Stimulated activated naive CD4-positive, alpha-beta T cell (primary cell): ENCODE data around the gene DRC1.
"Not testable (repeated sequence)": the region's sequence is repeated elsewhere in the genome, so short reads cannot be mapped to it uniquely, and the experiment has no call there.

ENCODE experiments used
- DNase-seq, 6 experiments: peaks; one replicate each; lab custom pipeline; 2025; lab: John Stamatoyannopoulos, UW

DRC1 gene

DNA sequence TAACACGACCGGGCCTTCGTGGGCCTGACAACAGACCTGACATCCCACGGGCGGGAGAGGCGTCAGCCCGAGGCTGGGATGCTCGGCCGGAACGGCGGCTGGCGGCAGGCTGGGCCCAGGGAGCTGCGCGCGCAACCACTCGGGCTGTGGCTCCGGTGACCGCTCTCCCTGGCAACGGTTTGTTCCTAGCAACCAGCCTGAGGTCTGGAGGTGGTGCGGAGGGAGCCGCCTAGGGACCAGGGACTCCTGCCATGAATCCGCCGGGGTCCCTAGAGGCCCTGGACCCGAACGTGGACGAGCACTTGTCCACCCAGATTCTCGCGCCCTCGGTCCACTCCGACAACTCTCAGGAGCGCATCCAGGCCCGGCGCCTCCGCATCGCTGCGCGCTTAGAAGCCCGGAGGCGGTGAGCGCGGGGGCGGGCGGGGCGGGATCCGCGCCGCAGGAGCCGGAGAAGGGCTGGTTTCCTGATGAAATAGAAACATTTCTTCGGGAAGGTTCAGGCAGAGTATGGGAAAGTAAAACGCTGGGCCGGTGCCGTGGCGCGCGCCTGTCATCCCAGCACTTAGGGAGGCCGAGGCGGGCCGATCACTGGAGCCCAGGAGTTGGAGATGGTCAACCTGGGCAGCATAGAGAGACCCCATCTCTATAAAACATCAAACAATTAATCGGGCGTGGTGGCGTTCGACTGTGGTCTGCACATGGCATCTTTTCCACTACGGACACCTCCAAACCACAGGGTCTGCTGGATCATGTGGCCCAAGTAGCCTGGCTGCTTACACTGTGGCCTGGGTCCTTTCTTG, at the start of gene DRC1:
Gene DRC1, plus strand, starts transcription at position 182 of the 803 bp plus-strand sequence. Its CDS starts 70 bp downstream, at position 252.
- no peak for DNase-seq

DNA sequence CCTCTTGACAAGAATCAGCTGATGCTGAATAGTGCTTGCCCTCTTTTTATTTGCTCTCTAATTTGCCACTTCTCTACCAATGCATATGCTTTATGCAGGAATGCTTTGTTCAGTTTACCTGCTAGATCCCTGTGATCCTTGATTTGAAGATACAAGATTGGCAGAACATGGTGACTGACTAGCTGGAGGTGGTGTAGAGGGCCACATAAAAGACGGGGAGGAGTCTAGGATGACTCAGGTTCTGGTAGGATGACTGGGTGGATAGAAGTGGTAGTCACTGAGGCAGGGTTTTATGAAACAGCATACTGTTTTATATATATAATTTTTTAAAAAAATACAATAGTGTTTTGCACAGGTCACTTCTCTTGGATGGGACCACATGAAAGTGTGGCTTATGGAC, 48.8 kb upstream of the DRC1 start:
- DNase-seq = no peak

DNA sequence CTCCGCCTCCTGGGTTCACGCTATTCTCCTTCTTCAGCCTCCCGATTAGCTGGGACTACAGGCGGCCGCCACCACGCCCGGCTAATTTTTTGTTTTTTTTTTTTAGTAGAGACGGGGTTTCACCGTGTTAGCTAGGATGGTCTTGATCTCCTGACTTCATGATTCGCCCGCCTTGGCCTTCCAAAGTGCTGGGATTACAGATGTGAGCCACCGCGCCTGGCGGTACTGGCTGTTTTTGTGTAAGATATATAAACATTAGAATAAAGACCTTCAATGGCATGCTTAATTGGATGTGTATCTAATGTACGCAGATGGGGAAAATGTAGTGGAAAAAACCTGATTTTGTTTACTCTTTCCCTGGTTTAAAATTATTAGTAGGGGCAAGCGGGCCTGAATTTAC, 47.3 kb upstream of the DRC1 start:
- DNase-seq = not testable (repeated sequence)

DNA sequence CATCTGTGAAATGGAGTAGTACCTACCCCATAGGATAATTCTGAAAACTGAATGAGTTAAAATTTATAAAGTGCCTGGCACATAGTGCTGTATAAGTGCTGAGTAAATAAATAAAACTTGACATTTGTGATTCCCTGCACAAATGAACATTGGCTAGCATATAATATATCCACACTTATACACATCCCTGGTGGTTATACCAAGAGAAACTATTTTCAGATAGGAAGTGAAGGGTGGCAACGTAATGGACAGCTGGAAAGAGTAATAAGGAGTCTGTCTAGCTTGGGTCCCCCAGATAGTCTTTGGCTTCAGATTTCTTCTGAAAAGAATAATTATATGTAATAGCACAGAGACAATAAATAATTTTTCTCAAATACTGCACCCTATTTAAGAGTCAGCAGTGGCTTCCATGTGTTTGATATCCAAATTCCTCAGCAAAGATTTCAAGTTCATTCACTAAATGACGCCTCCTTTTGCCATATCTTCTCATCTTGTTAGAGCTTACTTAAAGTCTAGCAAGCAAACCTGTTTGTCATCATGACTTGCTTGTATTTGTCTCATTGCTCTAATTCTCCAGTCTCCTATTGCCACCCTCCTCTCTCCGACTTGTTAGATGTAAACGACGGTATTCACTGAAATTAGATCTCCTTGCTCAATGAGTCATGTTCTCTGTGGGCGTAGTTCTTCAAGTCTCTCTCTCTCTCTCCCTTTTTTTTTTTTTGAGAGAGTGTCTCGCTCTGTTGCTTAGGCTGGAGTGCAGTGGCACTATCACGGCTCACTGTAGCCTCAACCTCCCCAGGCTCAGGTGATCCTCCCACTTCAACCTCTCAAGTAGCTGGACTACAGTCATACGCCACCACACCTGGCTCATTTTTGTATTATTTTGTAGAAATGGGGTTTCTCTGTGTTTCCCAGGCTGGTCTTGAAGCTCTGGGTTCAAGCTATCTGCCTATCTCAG, 46.4 kb upstream of the DRC1 start:
- no peak for DNase-seq

DNA sequence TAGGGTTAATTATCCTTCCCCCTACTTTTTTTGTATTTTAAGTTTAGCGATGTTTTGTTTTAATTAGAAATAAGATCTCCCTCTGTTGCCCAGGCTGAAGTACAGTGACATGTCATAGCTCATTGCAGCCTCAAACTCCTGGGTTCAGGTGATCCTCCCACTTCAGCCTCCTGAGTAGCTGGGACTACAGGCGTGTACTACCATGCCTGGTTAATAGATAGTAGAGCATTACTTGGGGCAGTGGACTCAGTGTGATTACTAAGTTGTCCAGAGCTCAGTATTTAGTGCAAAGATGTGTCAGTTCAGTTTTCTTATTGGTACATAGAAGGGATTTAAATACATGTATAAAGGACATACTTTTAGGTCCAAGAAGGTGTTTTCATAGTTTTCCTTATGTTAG, 45.6 kb upstream of the DRC1 start:
- no peak for DNase-seq

DNA sequence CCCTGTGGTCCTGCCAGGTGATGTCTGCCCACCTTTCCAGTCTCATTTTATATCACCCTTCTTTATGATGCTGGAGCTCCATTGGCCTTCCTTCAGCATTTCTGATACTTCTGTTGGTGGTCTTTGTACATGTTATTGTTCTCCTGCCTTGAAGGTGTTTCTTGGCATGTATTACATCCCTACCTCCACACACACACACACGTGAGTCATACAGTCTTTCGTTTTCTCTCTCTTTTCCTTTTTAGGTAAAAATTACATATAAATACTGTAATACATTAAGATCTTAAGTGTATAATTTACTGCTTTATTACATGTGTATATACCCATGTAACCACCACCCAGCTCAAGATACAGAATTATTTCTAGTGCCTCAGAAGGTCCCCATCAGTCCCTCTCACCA, 44.9 kb upstream of the DRC1 start:
- DNase-seq = no peak

DNA sequence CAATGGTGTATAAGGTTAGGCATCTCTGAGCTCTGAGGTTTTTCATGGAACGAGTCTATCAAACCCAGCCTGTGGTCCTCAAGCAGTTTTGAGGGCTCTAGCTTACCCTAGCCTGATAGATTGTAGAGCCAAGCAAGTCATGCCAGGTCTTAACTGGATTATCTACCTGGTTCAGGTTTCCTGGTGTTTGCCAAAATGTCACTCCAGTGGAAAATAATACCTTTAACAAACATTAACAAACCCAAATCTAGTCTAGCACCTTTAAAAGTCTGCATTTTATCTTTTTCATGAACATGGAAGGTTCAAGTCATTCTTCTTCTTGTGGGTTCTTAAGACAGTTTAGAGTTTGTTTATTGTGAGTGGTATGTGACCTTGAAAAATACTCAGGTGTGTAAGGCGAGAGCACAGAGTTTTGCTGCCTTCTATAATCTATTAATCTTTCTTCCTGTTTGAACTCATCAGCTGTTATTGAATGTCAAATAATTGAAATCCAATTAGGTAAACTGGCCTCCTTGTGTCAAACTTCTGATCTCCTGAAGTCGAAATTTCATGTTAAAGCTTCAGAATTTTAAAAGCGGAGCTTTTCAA, 41.7 kb upstream of the DRC1 start:
- no peak for DNase-seq

DNA sequence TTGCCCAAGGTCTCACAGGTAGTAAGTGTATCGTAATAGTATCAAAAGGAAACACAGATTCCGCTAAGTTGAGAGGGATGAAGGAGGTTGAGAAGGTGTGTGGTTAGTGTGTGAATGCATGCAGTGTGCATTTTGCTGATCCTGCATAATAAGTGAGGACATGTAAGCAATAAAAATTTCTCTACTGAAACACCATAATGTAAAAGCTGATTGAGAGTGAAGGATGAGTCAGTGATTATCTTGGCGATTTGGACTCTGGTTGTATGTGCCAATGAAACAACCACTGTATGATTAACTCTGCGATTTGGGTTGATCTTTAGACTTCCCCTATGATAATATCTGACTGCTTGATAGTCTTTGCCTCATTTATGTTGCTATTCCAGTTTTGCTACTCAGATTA, 38.4 kb upstream of the DRC1 start:
- no peak for DNase-seq

DNA sequence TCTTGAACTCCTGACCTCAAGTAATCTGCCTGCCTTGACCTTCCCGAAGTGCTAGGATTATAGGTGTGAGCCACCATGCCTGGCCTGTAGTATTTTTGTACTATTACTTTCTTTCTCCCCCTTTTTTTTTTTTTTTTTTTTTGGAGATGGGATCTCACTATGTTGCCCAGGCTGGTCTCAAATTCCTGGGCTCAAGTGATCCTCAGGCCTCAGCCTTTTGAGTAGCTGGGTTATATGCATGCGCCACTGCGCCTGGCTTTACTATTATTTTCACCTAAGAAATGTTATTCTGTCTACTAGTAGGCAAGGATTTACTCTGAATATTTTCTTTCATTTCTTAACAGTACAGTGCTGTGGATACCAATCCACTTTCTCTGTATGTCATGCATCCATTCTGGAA, 37.8 kb upstream of the DRC1 start:
- no peak for DNase-seq

DNA sequence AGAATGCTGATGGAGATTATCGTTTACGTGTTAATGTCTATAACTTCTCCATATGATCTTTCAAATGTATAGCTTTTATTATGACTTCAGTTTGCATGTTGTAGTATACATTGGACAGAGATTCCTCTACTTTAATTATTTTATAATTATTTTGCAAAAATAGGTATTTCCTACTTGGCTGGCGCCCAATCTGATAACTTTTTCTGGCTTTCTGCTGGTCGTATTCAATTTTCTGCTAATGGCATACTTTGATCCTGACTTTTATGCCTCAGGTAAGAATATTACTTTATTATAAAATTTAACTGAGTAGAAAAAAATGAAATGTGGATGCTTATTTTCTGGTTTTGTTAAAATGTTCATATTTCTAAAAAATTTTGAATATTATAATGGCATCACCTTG, 37.1 kb upstream of the DRC1 start:
- no peak for DNase-seq

DNA sequence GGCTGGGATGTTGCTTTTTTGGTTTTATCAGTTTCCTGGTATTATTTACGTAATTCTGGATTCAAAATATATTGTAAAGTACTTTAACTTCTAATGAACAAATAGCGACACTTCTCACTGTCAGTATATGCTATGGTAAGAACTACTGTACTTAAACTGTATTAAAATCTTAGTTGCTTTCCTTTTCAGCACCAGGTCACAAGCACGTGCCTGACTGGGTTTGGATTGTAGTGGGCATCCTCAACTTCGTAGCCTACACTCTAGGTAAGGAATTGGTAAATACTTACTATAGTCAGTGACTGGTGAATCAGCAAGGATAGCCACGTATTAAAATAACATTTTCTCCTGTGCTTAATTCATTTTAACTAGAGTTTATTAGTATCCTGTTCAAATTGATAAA, 34.8 kb upstream of the DRC1 start:
- no peak for DNase-seq

DNA sequence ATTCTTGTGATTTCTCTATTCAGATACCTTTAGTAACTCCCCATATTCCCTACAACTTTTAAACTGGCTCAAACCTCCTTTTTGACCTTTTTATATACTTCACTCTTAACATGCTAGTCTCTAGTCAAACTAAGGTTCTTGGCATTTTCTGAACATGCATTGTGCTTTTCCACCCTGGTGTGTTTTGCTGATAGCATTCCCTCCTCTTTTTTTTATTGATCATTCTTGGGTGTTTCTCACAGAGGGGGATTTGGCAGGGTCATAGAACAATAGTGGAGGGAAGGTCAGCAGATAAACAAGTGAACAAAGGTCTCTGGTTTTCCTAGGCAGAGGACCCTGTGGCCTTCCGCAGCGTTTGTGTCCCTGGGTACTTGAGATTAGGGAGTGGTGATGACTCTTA, 32.1 kb upstream of the DRC1 start:
- not testable (repeated sequence) for DNase-seq

DNA sequence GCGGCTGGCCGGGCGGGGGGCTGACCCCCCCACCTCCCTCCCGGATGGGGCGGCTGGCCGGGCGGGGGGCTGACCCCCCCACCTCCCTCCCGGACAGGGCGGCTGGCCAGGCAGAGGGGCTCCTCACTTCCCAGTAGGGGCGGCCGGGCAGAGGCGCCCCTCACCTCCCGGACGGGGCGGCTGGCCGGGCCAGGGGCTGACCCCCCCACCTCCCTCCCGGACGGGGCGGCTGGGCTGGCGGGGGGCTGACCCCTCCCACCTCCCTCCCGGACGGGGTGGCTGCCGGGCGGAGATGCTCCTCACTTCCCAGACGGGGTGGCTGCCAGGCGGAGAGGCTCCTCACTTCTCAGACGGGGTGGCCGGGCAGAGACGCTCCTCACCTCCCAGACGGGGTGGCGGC, 30.8 kb upstream of the DRC1 start:
- DNase-seq = not testable (repeated sequence)

DNA sequence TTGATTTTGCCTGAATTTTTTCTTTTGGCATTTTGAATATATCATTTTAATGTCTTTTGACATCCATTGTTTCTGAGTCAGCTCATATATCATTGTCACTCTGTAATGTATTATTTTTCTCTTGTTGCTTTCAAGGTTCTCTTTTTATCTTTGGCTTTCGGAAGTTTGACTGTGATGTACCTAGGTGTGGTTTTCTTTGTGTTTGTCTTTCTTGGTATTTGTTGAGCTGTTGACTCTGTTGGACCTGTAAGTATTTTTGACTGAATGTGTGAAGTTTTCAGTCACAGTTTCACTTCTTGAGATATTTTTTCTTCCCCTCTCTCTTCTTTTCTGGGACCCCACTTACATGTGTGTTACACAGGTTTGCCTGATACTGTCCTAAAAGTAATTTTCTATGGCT, 24.9 kb upstream of the DRC1 start:
- DNase-seq = no peak

DNA sequence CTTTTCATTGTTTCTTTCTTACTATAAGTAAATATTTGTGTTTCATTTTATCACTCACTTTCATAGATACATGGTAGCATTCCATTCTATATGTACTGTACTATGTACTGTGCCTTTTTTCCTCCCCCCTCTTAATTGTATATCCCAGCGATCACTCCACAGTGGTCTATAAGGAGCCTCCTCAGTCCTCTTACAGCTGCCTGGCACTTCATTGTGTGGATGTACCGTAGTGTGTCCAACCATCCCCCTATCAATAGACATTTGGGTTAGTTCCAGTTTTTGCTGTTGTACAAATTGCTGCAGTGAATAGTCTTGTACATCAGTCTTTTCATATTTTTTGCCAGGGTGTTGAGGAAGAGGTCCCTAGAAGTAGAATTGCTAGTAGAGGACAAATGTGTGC, 21.4 kb upstream of the DRC1 start:
- no peak for DNase-seq

DNA sequence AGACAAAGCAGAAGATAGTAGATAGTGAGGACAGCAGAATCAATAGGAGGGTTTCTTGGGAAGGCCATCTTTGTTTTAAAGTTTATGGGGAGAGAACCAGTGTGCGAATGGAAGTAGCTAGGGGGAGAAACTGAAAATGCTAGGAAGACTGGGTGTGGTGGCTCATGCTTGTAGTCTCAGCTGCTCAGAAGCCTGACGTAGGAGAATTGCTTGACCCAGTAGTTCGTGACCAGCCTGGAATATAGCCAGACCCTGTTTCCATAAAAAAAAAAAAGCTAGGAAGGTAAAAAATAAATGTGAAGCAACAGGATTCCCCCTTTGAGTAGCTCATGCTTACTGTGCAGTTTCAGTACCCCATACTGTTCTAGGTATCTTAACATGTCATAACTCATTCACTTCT, 19.2 kb upstream of the DRC1 start:
- DNase-seq = no peak

DNA sequence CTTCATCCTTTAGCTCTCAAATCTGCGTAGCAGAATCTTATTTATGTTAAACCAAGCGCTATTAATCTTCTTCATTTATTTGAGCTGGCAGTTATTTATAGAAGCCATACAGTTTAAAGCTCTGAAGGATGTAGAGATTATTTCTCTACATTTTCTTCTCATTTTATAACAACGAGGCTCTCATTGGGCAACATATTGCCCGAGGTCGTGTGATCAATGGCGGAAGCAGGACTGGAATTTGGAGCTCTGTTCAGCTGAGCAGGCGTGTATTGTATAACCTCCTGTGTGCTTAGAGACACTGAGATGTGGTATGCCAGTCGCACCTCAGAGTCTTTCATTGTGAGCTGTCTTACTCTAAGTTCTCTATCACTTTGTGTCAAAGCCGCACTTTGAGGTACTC, 17.5 kb upstream of the DRC1 start:
- no peak for DNase-seq

DNA sequence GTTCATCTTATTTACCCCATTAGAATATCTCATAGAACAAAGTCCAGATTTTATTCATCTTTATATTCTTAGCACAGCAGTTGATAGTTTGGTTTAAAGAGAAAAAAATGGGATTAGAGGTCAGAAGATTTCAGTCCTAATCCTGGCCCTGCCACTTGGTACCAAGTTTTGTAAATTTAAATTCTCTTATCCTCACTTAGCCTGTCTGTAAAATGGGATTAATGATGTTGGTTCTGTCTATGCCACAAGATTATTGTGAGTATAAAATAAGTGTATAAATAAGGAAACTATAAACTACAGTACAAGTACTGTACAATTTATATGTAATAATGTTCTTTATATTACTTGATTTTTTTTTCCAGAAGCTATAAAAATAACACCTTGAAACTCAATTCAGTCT, 17.1 kb upstream of the DRC1 start:
- no peak for DNase-seq

DNA sequence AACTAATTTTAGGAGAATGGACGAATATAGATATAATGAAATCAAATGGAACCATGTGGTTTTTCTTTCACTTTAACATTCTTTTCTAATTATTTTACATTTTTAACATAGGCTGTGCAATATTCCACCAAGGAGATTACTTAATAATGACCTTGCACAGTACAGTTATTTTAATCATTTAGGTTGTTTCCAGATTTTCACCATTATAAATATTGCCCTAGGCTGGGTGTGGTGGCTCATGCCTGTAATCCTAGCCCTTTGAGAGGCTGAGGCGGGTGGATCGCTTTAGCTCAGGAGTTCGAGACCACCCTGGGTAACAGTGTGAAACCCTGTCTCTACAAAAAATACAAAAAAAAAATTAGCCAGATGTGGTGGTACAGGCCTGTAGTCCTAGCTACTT, 14.5 kb upstream of the DRC1 start:
- DNase-seq = no peak

DNA sequence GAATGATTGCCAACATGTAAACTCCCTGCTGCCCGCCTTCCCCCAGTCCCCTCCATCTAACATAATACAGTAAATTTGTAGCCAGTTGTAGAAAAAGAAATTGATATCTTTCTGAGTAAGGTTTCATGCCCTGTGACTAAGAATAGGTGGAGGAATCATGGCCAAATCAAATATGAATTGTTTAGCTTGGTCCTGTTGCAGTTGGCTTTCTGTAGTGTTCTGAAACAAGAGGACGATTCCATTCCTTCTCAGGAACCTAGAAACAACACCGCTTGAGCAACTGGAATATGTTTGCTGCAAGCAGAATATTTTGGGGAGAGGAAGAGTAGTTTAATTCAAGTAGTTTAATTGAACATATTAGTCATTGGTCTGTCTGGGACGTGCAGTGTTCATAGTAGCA, 7.0 kb upstream of the DRC1 start:
- no peak for DNase-seq

DNA sequence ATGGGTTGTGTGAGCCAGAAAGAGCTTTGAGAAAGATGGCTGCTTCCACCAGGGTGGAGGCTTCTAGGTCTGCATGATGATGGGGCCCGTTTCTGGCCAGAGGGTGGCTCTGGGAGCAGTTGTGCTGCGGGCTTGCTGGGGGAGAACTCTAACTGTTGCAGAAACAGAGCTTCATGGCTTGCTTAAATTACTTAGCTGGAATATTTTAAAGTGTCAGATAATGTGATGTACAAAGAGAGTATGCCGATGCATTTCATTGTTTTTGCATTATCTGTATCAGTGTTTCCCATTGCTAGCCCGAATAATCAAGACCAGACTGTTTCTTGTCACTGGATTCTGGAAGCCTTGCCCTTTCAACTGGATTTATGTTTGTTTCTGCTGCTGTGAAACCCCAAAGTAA, 6.3 kb upstream of the DRC1 start:
- no peak for DNase-seq

DNA sequence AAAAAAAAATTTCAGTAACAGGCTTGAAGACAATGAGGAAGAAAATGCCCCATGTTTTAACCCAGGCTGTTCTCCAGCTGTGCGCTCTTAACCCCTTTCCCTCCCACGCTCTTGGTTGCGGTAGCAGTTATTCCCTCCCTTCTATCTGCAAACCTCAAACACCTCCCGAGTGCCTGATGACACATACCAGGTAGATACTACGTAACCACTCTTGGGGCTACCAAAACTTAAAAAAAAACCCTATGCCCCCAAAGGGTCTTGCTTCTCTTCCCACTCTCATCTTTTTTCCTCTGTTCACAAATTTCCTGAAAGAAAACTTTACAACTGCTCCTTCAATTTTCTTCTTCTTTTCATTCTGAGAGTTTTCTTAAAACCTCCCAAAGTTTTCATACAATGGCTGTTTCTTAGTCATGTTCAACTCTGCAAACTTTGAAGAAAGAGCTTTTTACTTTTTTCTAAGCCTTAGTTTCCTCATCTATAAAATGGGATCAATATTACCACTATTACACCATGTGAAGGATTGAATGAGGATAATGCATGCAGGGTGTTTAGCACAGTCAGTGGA, 4.9 kb upstream of the DRC1 start:
- no peak for DNase-seq
